ENCODE measurements around the gene LRRC43. TPM values are rescaled to one million over a fixed set of nuclear protein-coding genes. Genes with fewer than 3 reads are reported as not detected.

The LRRC43 gene
- total RNA-seq, 4 donors from 2014 or later: 2.7 to 11.4 (median 5.3) TPM

DNA sequence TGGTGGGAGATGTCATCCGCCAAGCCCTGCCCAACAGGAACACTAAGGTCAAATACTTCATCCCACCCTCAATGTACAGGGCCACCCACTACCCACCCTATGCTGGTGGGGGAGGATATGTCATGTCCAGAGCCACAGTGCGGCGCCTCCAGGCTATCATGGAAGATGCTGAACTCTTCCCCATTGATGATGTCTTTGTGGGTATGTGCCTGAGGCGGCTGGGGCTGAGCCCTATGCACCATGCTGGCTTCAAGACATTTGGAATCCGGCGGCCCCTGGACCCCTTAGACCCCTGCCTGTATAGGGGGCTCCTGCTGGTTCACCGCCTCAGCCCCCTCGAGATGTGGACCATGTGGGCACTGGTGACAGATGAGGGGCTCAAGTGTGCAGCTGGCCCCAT is 24.1 kb downstream of the LRRC43 start:
- Histone ChIP-seq H3K27me3 (no peaks in the 10 kb centered on the region), H3K27ac (no peak overlapping the region), H3K4me3 (replicated peaks in 1 of 3) (no peak overlapping the region), H3K4me1 (peaks cover 0 to 14% of the 10 kb centered on the region in 2 donors), H3K9me3 (no peaks in the 10 kb centered on the region), H3K36me3 (peaks cover 37 to 48% of the 10 kb centered on the region in 2 donors)
- TF ChIP-seq POLR2A (IDR thresholded peaks at IDR 0.05): no peak
- TF ChIP-seq, protein P1, sequence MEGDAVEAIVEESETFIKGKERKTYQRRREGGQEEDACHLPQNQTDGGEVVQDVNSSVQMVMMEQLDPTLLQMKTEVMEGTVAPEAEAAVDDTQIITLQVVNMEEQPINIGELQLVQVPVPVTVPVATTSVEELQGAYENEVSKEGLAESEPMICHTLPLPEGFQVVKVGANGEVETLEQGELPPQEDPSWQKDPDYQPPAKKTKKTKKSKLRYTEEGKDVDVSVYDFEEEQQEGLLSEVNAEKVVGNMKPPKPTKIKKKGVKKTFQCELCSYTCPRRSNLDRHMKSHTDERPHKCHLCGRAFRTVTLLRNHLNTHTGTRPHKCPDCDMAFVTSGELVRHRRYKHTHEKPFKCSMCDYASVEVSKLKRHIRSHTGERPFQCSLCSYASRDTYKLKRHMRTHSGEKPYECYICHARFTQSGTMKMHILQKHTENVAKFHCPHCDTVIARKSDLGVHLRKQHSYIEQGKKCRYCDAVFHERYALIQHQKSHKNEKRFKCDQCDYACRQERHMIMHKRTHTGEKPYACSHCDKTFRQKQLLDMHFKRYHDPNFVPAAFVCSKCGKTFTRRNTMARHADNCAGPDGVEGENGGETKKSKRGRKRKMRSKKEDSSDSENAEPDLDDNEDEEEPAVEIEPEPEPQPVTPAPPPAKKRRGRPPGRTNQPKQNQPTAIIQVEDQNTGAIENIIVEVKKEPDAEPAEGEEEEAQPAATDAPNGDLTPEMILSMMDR (IDR thresholded peaks at IDR 0.05): no peak
- intact Hi-C loops (cut with DNase I): no loop called here
- DNase-seq: no peak
- WGBS, 2 donors: 92 to 100% methylated on average over 1 to 5 of the region's 8 CpGs

GRCh38 chr12:122207391-122207790 is 24.5 kb downstream of the LRRC43 start:
- H3K4me1 ChIP-seq: peaks cover 0 to 14% of the 10 kb centered on the region in 2 donors
- intact Hi-C loops (cut with DNase I): no loop called here
- TF ChIP-seq, protein P1 (IDR thresholded peaks at IDR 0.05): no peak
- TF ChIP-seq POLR2A (IDR thresholded peaks at IDR 0.05): no peak
- no peaks in the 10 kb centered on the region for H3K27me3 ChIP-seq
- 92 to 93% methylated on average over 8 of the region's 8 CpGs for WGBS, 2 donors
- no peaks in the 10 kb centered on the region for H3K9me3 ChIP-seq
- no peak overlapping the region for H3K4me3 ChIP-seq (replicated peaks in 1 of 3)
- DNase-seq: no peak
- no peak overlapping the region for H3K27ac ChIP-seq
- H3K36me3 ChIP-seq: peaks cover 40 to 52% of the 10 kb centered on the region in 2 donors

- Histone ChIP-seq H3K27me3 (no peaks in the 10 kb centered on the region), H3K27ac (no peak overlapping the region), H3K4me3 (replicated peaks in 1 of 3) (no peak overlapping the region), H3K9me3 (no peaks in the 10 kb centered on the region), H3K36me3 (peaks cover 49 to 60% of the 10 kb centered on the region in 2 donors), H3K4me1 (peaks cover 0 to 10% of the 10 kb centered on the region in 2 donors)
- WGBS, 2 donors: 92 to 95% methylated on average over 17 to 18 of the region's 18 CpGs
- intact Hi-C loops (cut with DNase I): no loop called here
- no peak for TF ChIP-seq POLR2A (IDR thresholded peaks at IDR 0.05)
- TF ChIP-seq, protein P1 (IDR thresholded peaks at IDR 0.05): no peak
- no peak for DNase-seq
These were observed 25.3 kb downstream of the LRRC43 start for GRCh38 chr12:122208073-122208820.

GRCh38 chr12:122215771-122216170 is 32.8 kb downstream of the LRRC43 start:
- 89 to 90% methylated on average over 5 of the region's 5 CpGs for WGBS, 2 donors
- intact Hi-C loops (cut with DNase I): no loop called here
- H3K36me3 ChIP-seq: peaks cover 70 to 71% of the 10 kb centered on the region in 2 donors

GRCh38 chr12:122216445-122216844 is 33.5 kb downstream of the LRRC43 start:
- Histone ChIP-seq H3K27me3 (no peaks in the 10 kb centered on the region), H3K36me3 (peaks cover 64 to 67% of the 10 kb centered on the region in 2 donors)
- WGBS, 2 donors: 89 to 93% methylated on average over 1 of the region's 1 CpG

More at GRCh38 chr12:122215771-122216170, 32.8 kb downstream of the LRRC43 start:
- Histone ChIP-seq H3K4me1 (no peaks in the 10 kb centered on the region), H3K9me3 (no peaks in the 10 kb centered on the region), H3K27me3 (no peaks in the 10 kb centered on the region), H3K27ac (no peak overlapping the region), H3K4me3 (replicated peaks in 1 of 3) (no peak overlapping the region)
- TF ChIP-seq, protein P1 (IDR thresholded peaks at IDR 0.05): no peak
- no peak for TF ChIP-seq POLR2A (IDR thresholded peaks at IDR 0.05)
- no peak for DNase-seq

More at GRCh38 chr12:122216445-122216844, 33.5 kb downstream of the LRRC43 start:
- Histone ChIP-seq H3K9me3 (no peaks in the 10 kb centered on the region), H3K4me3 (replicated peaks in 1 of 3) (no peak overlapping the region), H3K27ac (no peak overlapping the region), H3K4me1 (no peaks in the 10 kb centered on the region)
- no peak for TF ChIP-seq POLR2A (IDR thresholded peaks at IDR 0.05)
- TF ChIP-seq, protein P1 (IDR thresholded peaks at IDR 0.05): no peak
- intact Hi-C loops (cut with DNase I): no loop called here
- DNase-seq: no peak
